ENCODE data around the gene MYO7B.

GRCh38 chr2:127490283-127490682, 45.2 kb upstream of the MYO7B start:
- TF ChIP-seq CTCF (IDR thresholded peaks at IDR 0.05) (peak in 2 of 6 experiments; percentile 5), POLR2A (IDR thresholded peaks at IDR 0.05) (no peak)

Data from Peyer's patch (tissue), 4 donors.